Ovary (tissue), 3 donors: ENCODE measurements around the gene ENOPH1.

Source experiments
- CTCF ChIP-seq, 3 donors: fragments of 450-650 bp in 2 of 3; fragments of 200-600 bp in 1 of 3; IDR thresholded peaks; one replicate each; pipeline versions ENCODE4 v1.5.1 to v1.8.0; 2016 to 2022; ENCODE audit warnings: antibody characterized with exemption in 3 of 3, mild to moderate bottlenecking in 1 of 3
- EP300 ChIP-seq: sonication (generic); formaldehyde crosslinking; IDR thresholded peaks from one replicate; pipeline ENCODE4 v1.6.1; 2017; ENCODE audit warnings: antibody characterized with exemption
- POLR2A ChIP-seq: fragments of 450-650 bp; IDR thresholded peaks from one replicate; pipeline ENCODE4 v1.6.1; 2017; ENCODE audit warnings: antibody characterized with exemption, mild to moderate bottlenecking, moderate library complexity
- donor health status: DM: no; HTN: no; CAD: no.

- no peak for TF ChIP-seq CTCF (IDR thresholded peaks at IDR 0.05)
- no peak for TF ChIP-seq EP300
- no peak for TF ChIP-seq POLR2A
Measured at GRCh38 chr4:82469791-82470345, 39.5 kb downstream of the ENOPH1 start.
